A673 (cell line): Measurements from ENCODE around the gene CCNL1.

Source experiments
- EZH2 ChIP-seq: fragments of 200-600 bp; sonication (generic); IDR thresholded peaks from 2 replicates; pipeline ENCODE4 v1.6.1; 2017; ENCODE audit warnings: borderline replicate concordance, low read depth, mild to moderate bottlenecking, mixed read lengths, antibody characterized with exemption, low read length; ENCODE audit not compliant: poor library complexity, severe bottlenecking
- TF ChIP-seq, protein P1 (sequence below): fragments of 300-800, 200-600 bp; sonication (generic); conservative IDR thresholded peaks from 2 replicates; pipeline ENCODE4 v1.5.1; 2017; ENCODE audit warnings: low read depth, mild to moderate bottlenecking, antibody characterized with exemption, low read length, moderate library complexity, mixed read lengths

DNA sequence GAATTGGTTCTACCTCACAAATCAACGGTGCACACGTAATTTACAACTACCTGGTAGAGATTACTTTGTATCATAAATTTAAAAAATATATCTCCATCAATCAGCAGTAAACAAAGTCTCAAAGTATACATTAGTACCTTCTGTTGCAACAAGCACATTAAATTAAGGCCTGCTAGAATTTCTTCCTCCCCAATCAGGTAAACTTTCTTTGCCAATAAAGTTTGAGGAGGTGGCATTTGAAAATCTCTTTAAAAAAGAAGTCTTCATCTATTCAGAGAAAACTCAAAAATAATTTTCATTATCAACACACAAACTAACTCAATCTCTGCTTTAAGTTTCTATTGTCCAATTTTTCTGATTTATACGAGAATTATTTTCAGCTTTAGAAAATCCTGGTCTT lies 4.4 kb downstream of the CCNL1 start:
- TF ChIP-seq, protein P1, sequence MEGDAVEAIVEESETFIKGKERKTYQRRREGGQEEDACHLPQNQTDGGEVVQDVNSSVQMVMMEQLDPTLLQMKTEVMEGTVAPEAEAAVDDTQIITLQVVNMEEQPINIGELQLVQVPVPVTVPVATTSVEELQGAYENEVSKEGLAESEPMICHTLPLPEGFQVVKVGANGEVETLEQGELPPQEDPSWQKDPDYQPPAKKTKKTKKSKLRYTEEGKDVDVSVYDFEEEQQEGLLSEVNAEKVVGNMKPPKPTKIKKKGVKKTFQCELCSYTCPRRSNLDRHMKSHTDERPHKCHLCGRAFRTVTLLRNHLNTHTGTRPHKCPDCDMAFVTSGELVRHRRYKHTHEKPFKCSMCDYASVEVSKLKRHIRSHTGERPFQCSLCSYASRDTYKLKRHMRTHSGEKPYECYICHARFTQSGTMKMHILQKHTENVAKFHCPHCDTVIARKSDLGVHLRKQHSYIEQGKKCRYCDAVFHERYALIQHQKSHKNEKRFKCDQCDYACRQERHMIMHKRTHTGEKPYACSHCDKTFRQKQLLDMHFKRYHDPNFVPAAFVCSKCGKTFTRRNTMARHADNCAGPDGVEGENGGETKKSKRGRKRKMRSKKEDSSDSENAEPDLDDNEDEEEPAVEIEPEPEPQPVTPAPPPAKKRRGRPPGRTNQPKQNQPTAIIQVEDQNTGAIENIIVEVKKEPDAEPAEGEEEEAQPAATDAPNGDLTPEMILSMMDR: no peak
- TF ChIP-seq EZH2: no peak
